RPMI7951 (cell line): Measurements from ENCODE around the gene KASH5. TPM values are rescaled to one million over a fixed set of nuclear protein-coding genes. Genes with fewer than 3 reads are reported as not detected.
"Not testable (repeated sequence)": the region's sequence is repeated elsewhere in the genome, so short reads cannot be mapped to it uniquely, and the experiment has no call there.

Experiments
- DNase-seq: peaks from one replicate; pipeline ENCODE4 v3.0.0-alpha.2; 2012; ENCODE audit warnings: low read depth
- total RNA-seq: library from RNA; depleted of rRNA; stranded (reverse); fragments of >200 nt; shearing (Covaris generic); gene quantifications from 2 replicates; pipeline ENCODE4 v1.2.3, GENCODE V29; 2014

KASH5 gene
- total RNA-seq, 1 experiment from 2014 or later = not detected

DNA sequence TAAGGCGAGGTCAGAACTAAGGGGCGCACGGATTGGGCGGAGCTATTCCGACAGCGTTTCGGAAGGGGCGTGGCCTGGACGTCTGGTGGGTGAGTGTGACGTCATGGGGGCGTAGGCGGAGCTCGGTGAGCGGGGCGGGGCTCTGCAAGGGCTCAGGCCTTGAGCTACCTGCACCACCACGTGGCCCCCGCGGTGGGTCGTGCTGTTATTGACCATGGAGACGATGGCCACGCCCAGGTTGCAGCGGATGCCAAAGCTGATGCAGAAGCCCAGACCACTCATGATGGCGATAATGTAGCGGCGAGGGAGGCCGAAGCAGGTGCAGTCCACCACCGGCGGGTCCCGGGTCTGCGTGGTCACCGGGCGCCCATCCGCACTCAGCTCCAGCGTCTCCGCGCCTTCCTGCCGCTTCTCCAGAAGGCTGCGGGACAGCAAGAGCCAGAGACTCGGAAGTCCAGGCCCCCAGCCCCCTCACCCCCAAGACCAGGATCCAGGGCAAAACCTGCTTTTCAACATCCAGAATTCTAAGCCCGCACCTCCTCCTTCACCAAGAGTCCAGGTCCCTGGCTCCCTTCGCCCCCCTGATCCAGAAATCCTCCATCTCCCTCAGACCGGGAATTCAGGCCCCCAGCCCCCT is 48.5 kb downstream of the KASH5 start:
- no peak for DNase-seq

DNA sequence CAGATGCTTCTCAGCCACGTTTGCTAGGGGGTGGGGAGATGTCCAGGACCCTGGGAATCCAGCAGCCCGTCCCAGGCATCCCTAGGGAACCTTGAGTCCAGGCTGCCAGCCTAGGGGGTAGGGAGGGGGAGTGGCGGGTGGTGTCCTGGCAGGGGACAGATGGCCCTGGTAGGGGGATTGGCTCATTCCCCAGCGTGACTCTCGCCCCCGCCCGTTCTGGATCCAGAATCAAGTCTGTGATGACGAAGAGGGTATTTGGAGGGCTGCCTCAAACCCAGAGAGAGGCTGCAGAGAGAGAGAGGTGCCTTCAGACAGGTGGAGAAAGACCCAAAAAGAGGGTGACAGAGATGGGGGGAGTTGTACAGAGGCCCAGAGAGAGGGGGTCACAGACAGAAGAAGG is 49.2 kb downstream of the KASH5 start:
- DNase-seq = no peak

DNA sequence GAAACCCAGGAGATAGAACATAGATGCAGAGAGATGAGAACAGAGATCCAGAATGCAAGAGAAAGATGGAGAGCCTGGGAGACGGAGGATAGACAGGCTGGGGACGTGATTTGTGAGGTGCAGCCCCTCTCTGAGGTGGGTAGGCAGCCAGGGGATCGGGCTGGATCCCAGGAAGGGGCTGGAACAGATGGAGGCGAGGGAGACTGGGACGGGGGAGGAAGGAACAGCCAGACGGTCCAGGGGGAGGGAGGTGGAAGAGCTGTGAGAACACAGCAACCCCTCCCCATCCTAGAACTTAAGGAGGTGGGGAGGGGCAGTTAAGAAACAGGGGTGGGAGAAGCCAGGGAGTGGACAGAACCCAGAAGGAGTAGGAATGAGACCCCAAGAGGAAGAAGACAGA is 50.2 kb downstream of the KASH5 start:
- DNase-seq = no peak

DNA sequence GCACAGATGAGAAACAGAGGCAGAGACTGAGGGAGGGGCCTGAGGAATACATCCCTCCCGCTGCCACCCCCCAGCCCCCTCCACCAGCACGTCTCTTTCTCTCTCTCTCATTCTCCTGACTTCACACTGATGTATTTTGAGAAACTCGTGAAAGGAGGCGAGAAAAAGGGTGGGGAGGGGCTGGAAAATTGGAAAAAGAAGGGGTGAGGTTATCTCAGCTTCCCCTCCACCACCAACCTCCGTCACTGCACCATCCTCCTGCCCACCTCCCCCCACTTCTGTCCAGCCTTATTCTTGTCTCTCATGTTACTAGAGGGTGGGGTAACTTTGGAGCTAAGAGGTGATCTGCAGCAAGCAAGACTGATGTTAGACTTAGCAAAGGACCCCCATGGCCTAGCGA is 51.8 kb downstream of the KASH5 start:
- no peak for DNase-seq

DNA sequence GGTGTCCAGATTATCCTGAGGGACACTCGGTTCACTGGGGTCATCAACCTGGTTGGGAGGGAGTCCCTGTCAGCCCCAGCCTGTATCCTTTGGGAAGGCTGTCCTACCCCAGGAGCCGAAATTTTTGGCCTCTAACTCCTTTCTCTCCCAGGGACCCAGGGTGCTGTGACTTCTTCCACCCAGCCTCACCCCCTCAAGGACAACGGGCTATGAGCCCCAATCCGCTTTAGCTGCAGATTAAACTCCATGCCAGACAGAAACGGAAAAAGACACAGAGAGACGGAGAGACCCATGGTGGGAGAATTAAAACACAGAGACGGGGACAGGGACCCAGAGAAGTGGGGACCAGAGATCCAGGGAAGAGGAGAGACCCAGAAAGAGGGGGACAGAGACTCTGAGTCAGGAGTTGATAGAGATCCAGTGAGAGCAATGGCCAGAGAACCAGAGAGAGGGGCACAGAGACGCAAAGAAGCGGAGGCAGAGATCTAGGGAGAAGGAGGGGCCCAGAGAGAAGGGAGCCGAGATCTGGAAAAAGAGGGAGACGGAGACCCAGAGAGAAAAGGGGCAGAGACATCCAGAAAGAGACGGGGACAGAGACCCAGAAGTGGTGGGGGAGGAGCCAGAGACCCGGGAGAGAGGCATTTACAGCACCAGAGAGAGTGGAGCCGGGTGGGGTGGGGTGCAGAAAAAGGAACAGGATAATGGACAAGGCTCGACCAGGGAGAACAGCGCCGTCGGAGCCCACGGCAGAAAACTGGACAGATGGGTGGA is 52.6 kb downstream of the KASH5 start:
- DNase-seq = no peak

DNA sequence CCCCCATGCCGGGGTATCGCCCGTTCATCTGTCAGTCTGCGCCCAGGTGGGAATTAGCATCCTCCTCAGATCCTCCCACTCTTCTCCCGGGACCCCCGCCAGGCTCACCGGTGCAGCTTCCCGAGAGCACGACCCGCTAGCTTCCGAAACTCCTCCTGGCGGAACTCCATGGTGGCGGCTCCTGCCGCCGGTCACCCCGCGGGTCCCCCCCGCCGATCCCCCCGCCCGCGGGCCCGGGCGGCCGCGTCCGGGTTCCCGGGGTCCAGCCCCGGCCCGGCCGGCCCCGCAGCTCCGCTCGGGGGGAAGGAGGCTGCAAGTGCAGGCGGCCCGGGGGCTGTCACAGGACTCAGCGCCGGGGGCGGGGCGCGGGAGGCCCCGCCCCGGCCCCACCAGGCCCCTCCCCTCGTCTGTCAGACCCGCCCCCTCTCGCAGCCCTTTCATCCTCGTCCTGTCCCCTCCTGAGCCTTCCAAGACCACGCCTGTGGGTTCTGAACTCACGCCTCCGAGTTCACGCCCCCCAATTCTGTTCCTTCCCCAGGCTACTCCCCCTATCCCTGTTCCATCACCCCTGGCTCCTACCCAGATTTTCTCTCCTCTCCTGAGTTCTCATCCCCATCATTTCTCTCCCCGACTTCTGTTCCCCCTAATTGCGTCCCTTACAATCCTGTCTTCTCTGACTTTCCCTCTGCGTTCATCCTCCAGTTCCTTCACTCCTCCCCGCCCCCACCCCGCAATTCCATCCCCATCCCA is 53.3 kb downstream of the KASH5 start, which contains the start of gene SLC17A7:
Gene SLC17A7 (minus strand): TSS at position 318 of the 750 bp plus-strand sequence. CDS start 148 bp downstream, at position 170.
- peak; percentile 64 for DNase-seq

DNA sequence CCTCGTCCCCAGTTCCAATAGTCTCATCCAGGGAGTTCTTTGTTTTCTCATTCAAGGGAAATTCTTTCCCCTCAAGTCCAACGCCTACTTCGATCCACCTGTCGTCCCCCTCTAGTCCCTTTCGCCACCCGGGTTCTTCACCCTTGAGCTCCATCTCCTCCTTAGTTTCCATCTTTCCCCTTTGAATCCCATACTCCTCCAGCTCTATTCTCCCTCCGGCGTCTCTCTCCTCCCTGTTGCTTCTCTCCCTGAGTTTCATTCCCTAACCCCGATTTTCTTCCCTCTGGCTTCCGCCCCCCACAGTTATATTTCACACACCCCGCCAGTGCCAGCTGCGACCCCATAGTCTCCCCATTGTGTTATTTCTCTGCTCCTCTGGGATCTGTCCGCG is 53.9 kb downstream of the KASH5 start:
- no peak for DNase-seq

DNA sequence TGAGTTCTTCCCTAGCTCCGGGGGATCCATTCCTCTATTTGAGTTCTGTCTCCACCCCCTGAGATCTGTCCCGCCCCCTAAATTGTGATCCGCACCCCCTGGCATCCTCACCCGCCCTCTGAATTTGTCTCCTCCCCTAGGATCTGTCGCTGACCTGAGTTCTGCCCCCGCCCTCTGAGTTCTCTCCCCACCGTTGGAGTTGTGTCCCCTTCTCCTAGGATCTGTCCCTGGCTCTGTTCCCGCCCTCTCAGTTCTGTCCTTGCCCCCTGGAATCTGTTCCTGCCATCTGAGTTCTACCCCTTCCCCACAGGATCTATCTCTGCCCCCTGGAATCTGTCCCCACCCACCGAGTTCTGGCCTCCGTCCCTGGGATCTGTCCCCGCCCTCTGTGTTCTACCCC is 54.3 kb downstream of the KASH5 start:
- DNase-seq = peak; percentile 64

DNA sequence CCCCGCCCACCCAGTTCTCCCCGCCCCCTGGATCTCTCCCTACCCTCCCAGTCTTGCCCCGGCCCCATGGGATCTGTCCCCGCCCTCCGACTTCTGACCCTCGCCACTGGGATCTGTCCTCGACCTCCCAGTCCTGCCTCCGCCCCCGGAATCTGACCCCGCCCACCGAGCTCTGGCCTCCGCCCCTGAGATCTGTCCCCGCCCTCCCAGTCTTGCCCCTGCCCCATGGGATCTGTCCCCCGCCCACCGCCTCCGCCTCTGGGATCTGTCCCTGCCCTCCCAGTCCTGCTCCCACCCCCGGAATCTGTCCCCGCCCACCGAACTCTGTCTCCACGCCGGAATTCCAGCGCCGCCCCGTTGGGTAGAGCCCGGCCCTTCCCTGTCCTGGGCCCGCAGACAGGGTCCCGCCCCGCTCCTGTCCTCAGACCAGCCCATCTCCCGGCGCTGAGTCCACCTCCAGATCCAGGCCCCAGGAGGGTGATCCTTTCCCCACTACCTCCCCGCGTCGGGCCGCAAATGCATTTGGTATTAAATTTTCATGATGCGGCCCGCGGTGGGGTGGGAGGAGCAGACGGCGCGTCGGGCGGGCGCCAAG is 54.8 kb downstream of the KASH5 start:
- peak; percentile 93 for DNase-seq

DNA sequence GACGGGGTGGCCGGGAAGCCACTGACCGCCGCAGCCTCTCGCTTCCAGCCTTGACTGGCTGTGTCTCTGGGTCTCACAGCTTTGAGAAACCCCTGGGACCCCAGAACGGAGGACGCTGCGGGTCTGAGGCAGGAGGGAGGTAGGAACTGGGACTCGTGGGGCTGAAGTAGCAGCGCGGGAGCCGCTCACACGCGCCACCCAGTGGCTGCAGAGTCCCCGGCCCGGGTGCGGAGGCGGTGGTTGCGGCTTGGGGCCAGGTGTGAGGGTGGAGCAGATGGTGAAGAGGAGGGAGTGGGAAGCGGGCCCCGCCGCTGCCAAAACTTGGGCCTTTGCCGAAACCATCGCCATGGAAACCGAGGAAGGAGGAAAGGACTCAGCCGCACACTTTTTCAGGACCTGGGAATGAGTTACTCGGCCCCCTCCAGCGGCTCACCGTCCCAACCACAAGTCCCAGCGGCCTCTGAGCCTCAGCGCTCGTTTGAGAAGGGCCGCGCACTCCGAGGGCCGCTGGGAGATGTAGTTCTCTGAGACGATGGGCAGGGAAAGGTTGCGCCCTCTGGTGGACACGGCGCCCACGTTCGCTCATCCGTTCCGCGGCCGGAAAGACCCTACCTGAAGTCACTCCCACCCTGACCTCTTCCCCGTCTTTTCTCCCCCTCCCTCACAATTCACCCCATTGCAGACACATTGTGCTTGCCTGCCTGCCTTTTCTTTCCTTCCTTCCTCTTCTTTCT is 55.5 kb downstream of the KASH5 start:
- DNase-seq = peak; percentile 95

DNA sequence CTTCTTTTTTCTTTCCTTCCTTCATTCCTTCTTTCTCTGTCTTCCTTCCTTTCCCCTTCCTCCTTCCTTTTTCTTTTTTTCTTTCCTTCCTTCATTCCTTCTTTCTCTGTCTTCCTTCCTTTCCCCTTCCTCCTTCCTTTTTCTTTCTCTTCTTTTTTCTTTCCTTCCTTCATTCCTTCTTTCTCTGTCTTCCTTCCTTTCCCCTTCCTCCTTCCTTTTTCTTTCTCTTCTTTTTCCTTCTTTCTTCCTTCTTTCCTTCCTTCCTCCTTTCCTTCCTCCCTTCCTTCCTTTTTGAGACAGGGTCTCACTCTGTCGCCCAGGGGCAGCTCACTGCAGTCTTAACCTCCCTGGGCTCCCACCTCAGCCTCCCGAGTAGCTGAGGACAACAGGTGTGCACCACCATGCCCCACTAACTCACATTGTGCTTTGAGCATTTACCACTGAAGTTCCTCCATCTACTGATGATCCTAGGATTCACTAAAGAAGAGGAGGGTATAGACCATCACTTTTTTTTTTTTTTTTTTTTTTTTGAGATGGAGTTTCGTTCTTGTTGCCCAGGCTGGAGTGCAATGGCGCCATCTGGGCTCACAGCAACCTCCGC is 56.2 kb downstream of the KASH5 start:
- DNase-seq = not testable (repeated sequence)

DNA sequence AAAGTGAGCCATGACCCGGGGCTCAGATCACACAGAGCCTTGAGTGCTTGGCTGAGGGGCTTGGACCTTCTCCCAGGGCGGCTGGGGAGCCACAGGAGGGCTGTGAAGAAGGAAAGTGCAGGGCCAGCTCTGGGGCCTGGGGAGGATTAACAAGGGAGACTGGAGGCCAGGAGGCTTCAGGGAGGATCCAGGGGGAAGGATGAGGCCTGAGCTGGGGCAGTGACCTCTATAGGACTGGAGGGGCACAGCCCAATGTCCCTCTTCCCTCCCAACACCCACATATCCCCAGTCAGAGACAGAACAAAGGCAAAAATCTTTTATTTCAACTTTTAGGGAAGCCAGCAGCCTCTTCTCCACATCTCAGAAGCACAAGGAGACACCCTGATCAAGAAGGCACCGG is 57.9 kb downstream of the KASH5 start:
- DNase-seq = no peak

DNA sequence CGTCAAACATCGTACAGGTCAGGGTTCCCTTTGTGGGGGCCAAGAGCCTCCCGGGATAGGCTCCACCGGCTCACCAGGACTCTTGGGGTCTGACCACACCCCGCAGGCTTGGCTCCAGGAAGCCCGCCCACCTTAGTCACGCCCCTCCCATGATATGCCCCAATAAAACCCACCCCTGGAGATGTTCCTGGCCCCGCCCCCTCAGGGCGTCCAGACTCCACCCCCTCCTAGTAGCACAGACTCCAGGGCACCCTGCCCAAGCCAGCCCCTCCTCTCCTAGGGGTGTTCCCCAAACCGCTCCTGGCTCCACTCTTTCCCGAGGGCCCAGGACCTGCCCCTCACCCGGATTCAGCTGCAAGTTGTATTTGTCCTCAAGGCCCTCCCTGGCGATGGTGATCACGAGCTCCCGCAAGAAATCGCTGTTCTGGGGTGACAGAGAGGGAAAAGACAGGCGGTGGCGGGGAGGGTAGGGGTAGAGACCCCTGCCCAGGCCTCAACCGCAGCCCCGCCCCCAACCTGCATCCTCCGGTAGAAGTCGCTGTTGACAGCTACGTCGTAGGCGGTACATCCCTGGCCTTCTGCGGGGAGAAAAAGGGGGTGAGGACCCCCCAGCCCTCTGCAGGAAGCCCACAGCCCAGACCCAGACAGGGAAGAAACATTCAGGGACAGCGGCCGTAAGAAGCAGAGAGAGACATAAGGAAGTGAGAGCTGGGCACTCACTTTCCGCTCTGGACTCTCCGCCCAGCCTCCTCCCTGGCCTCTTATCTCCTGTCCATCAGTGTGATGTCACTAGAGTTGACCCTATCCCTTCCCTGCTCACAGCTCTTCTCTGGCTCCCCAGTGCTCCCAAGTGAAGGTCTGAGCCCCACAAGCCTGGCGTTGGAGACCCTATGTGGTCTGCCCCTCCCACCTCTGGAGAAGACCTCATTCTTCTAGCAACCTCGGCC is 59.7 kb downstream of the KASH5 start:
- DNase-seq = peak; percentile 45

DNA sequence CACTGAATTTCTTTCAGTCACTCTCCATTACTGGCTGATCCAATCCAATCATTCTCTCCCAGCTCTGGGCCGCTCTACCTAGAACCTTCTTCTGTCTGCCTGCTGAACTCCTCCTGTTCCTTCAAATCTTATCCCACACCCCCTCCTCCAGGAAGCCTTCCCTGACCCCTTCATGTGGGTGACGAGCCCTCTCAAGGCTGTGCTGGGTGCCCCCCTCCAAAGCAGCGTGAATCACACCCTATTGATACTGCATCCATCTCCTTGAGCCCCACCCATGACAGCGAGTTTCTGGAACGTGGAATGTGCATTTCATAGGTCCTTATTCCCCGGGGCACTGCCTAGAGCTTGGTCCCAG is 60.4 kb downstream of the KASH5 start:
- no peak for DNase-seq

DNA sequence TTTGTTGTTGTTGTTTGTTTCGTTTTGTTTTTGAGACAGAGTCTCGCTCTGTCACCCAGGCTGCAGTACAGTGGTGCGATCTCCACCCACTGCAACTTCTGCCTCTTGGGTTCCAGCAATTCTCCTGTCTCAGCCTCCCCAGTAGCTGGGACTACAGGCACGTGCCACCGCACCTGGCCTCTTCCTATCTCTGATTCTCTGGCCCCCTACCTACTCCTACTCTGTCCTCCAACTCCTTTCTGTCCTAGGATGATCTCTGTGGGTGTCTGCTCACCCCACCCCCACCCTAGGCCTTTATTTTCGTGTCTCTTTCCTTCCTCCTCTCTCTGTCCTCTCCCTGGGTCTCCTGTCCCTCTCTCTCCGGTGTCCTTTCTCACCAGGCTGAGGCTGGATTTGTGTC is 62.4 kb downstream of the KASH5 start:
- no peak for DNase-seq

DNA sequence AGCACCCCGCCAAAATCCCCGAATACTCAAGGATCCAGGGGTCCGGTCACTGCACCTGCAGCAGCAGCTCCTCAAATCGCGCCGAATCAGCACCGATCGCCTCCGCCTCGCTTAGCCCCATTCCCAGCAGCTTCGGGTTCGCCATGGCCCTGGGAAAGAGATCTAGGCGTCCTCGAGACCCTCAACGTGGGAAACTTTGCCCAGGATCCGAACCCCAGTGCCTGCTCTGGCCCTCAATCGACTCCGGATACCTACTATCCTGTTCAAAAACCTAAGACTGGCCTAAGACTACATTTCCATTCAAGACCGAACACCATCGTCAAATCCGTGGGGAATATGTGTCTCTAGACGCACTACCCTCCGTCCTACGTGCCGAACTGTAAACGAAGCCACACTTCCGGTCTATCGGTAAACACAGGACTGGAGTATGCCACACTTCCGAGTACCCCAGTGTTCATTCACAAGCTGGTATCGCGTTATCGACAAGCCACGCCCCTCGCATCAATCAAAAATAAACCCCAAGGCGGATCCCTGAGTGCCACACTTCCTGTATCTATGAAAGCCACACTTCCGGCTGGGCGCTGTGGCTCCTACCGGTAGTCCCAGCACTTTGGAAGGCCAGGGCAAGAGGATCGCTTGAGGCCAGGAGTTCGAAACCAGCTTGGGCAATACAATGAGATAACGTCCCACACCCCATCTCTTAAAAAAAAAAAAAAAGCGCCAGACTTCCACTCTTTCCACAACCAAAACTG is 63.6 kb downstream of the KASH5 start, which contains the start of gene PIH1D1:
Gene PIH1D1 (minus strand): TSS at position 385 of the 752 bp plus-strand sequence. CDS start 240 bp downstream, at position 145.
- peak; percentile 100 for DNase-seq

DNA sequence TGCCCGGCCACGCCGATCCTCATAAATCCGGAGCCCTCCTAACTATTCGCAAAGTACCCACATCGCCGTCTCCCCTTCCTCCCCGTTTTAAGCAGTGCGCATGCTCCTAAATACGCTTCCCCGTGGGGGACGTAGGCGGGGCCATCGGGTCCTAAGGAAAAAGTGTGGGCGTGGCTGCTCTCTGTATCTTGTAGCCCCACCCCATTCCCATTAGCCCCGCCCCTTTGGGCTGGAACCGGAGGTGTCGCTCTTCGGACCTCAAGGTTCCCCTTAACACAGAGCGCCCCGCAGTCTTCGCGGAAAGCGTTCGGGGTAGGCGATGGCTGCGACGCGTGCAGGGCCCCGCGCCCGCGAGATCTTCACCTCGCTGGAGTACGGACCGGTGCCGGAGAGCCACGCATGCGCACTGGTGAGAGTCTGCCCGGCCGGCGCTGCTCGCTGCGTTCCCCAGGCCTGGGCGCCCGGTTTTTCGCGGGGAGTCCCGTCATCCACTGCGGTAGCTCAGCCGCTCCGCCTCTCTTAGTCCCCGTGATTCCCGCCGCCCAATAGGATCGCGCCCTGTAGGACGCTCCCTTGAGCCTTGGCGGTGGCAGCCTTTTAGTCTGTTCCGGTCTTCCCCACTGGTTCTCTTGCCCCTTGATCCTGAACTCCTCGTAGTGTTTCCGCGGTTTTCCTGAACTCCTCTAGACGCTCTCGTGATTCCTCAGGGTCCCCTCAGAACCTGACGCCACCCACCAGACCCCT is 65.1 kb downstream of the KASH5 start, which contains the start of gene ALDH16A1:
Gene ALDH16A1 (plus strand): TSS at position 213 of the 744 bp plus-strand sequence. CDS start 107 bp downstream, at position 320.
- DNase-seq = peak; percentile 98

DNA sequence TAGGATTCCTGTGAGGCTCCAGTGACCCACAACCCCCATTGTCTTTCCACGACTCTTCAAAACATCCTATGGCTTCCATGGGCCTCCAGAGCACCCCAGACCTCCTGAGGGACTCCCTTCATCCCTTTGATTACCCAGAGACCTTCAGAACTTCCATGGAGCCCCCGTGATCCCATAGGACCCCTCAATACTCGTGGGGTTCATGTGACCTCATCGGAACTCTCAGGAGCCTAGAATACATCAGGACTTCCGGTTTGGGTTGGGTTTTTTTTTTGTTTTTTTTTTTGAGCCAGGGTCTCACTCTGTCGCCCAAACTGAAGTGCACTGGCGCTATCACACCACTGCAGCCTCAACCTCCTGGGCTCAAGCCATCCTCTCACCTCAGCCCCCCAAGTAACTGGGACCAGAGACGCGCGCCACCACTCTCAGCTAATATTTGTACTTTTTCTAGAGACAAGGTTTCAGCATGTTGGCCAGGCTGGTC is 65.8 kb downstream of the KASH5 start:
- DNase-seq = no peak
